Kidney (tissue), 14 donors: ENCODE data around the gene NTRK3. TPM values are rescaled to one million over a fixed set of nuclear protein-coding genes. Genes with fewer than 3 reads are reported as not detected.

ENCODE experiments used
- DNase-seq, 5 donors: peaks; one replicate each; pipeline ENCODE4 v3.0.0-alpha.2; 2013 to 2020
- FAIRE-seq: peaks from 2 replicates; lab custom pipeline; 2012; peaks lifted over from hg19 to GRCh38; lab: Jason Lieb, UNC
- H3K27ac ChIP-seq, 2 donors: one replicate each; pipeline ENCODE4 v1.7.0; 2013; ENCODE audit warnings: low read depth in 2 of 2, low read length in 2 of 2, inconsistent platforms in 1 of 2
- H3K27me3 ChIP-seq: one replicate; pipeline ENCODE4 v1.7.1; 2013; ENCODE audit warnings: low read length, inconsistent platforms; ENCODE audit not compliant: control insufficient read depth, insufficient read depth
- H3K36me3 ChIP-seq, 3 donors: one replicate each; pipeline versions ENCODE4 v1.7.0 to v1.7.1; 2013; ENCODE audit warnings: low read length in 3 of 3, control low read depth in 1 of 3, inconsistent platforms in 1 of 3; ENCODE audit not compliant: insufficient read depth in 3 of 3, control insufficient read depth in 2 of 3
- H3K4me1 ChIP-seq, 3 donors: one replicate each; pipeline versions ENCODE4 v1.7.0 to v1.7.1; 2013; ENCODE audit warnings: low read length in 3 of 3, inconsistent platforms in 1 of 3, low read depth in 1 of 3; ENCODE audit not compliant: control insufficient read depth in 2 of 3, insufficient read depth in 2 of 3
- H3K4me3 ChIP-seq, 3 donors: one replicate each; pipeline versions ENCODE4 v1.7.0 to v1.8.1; 2013; ENCODE audit warnings: low read length in 3 of 3, control low read depth in 1 of 3, inconsistent platforms in 1 of 3
- H3K9ac ChIP-seq, 3 donors: one replicate each; pipeline versions ENCODE4 v1.7.0 to v1.7.1; 2013; ENCODE audit warnings: low read length in 3 of 3, control low read depth in 1 of 3, inconsistent platforms in 1 of 3
- H3K9me3 ChIP-seq, 3 donors: one replicate each; pipeline versions ENCODE4 v1.7.0 to v1.7.1; 2013; ENCODE audit warnings: low read length in 3 of 3, control low read depth in 1 of 3, inconsistent platforms in 1 of 3; ENCODE audit not compliant: control insufficient read depth in 2 of 3, insufficient read depth in 1 of 3
- CTCF ChIP-seq: IDR thresholded peaks from 3 replicates; pipeline ENCODE4 v1.5.1; 2012; ENCODE audit warnings: mild to moderate bottlenecking, moderate library complexity, borderline replicate concordance; ENCODE audit not compliant: insufficient read depth; ENCODE audit errors: extremely low read depth
- intact Hi-C: fragments of 100-400 bp; cut with DNase I; formaldehyde crosslinking; loops from one replicate; pipeline ENCODE4 v1.11.1; 2022
- polyA plus RNA-seq: library from polyadenylated mRNA; stranded (reverse); fragments of 350-450 nt; fragmentation: Illumina TruSeq; extraction: RNeasy Lipid Tissue Mini Kit (QIAGEN cat#74804); gene quantifications from one replicate; pipeline ENCODE4 v1.2.3, GENCODE V29; 2014; ENCODE audit warnings: low read depth, low replicate concordance; ENCODE audit not compliant: insufficient read depth
- total RNA-seq: library from RNA; stranded (reverse); fragmentation: NEBNext Ultra II Directional; extraction: Animal tissue kit (Norgen Biotek cat#: 25700); gene quantifications from one replicate; pipeline ENCODE4 v1.2.1, GENCODE V29; 2021
- donor health status: control.
- donor health status: control.
- donor health status: control.
- donor health status: control.
- donor health status: control.
- donor health status: DM: yes; HTN: yes; CAD: no.
- donor health status: Normal renal cell carcinoma (clear cell type).

Gene NTRK3
- total and polyA plus RNA-seq, 2 donors from 2014 or later: 8.9 to 25.5 TPM

- Histone ChIP-seq H3K4me1 (no peaks in the 10 kb centered on the region), H3K27ac (no peak overlapping the region), H3K36me3 (no peaks in the 10 kb centered on the region), H3K27me3 (no peaks in the 10 kb centered on the region), H3K9ac (no peak overlapping the region), H3K4me3 (no peak overlapping the region), H3K9me3 (no peaks in the 10 kb centered on the region)
- DNase-seq (peak in 1 of 5 donors; percentile 38), FAIRE-seq (no peak)
- intact Hi-C loops: no loop called here
- TF ChIP-seq CTCF: no peak
Measured at GRCh38 chr15:87935583-87935982, 321.0 kb downstream of the NTRK3 start.

DNA sequence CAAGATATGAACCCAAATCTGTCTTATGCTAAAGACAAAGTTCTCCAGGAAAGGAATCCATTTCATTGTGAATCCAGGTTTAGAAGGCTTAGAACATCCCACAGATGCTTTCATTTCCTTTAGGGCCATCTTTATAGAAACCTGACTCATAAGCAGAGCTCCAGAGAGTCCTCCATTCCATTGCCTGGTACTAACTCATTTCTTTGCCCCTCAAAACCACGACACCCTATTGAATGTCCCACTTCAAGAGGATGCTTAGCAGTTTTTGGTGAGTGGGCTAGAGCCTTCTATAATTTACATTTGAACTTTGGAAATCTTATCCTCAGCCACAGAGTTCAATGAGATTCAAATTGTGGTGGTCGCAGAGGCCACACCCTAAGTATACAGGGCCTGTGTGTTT lies 325.0 kb downstream of the NTRK3 start:
- Histone ChIP-seq H3K36me3 (no peaks in the 10 kb centered on the region), H3K27me3 (no peaks in the 10 kb centered on the region), H3K9me3 (no peaks in the 10 kb centered on the region), H3K4me3 (no peak overlapping the region), H3K9ac (no peak overlapping the region), H3K4me1 (no peaks in the 10 kb centered on the region), H3K27ac (no peak overlapping the region)
- FAIRE-seq (no peak), DNase-seq (no peak)
- no peak for TF ChIP-seq CTCF
- intact Hi-C loops: no loop called here

GRCh38 chr15:87930457-87930856 lies 326.1 kb downstream of the NTRK3 start:
- Histone ChIP-seq H3K27ac (no peak overlapping the region), H3K27me3 (no peaks in the 10 kb centered on the region), H3K9ac (no peak overlapping the region), H3K36me3 (no peaks in the 10 kb centered on the region), H3K9me3 (no peaks in the 10 kb centered on the region), H3K4me1 (no peaks in the 10 kb centered on the region), H3K4me3 (no peak overlapping the region)
- intact Hi-C loops: no loop called here
- DNase-seq (no peak), FAIRE-seq (no peak)
- no peak for TF ChIP-seq CTCF

DNA sequence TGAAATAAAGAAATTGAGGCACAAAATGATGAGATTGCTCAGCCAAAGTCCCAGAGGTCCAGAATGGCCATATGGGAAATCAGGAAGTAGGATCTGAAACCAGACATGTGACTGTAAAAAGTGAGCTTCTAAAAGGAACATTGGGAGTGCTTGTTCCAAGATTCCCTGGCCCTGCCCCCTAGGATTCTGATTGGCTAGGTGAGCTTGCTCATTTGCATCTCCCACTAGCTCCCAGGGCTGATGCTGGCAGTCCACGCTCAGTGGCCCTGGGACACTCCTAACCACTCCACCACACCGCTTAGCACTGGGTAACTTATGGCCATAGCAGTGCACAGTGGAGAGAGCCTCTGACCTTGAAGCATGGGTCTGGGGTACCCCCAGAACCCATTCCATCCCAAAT lies 326.7 kb downstream of the NTRK3 start:
- Histone ChIP-seq H3K36me3 (no peaks in the 10 kb centered on the region), H3K27ac (no peak overlapping the region), H3K9me3 (no peaks in the 10 kb centered on the region), H3K4me3 (no peak overlapping the region), H3K4me1 (no peaks in the 10 kb centered on the region), H3K27me3 (no peaks in the 10 kb centered on the region), H3K9ac (no peak overlapping the region)
- intact Hi-C loops: no loop called here
- DNase-seq (peak in 1 of 5 donors; percentile 21), FAIRE-seq (no peak)
- no peak for TF ChIP-seq CTCF
